GM06990 (cell line): Measurements from ENCODE around the gene CD86.

Source experiments
- DNase-seq: peaks from one replicate; pipeline ENCODE4 v3.0.0-alpha.2; 2011; ENCODE audit not compliant: insufficient read length; ENCODE audit errors: extremely low read depth
- H3K27me3 ChIP-seq: replicated peaks from 2 replicates; pipeline ENCODE4 v1.6.0; 2011; ENCODE audit warnings: low read length; ENCODE audit not compliant: control insufficient read depth, insufficient read depth
- H3K36me3 ChIP-seq: 2 replicates; pipeline ENCODE4 v1.5.1; 2011; ENCODE audit warnings: low read length; ENCODE audit not compliant: control insufficient read depth, insufficient read depth
- H3K4me3 ChIP-seq: replicated peaks from 2 replicates; pipeline ENCODE4 v1.5.1; 2011; ENCODE audit warnings: low read depth, mild to moderate bottlenecking, control low read depth, low read length
- TF ChIP-seq, protein P1 (sequence below): IDR thresholded peaks from 2 replicates; pipeline ENCODE4 v1.5.1; 2011; ENCODE audit warnings: low read length, control low read depth, mild to moderate bottlenecking, inconsistent platforms; ENCODE audit not compliant: insufficient read depth, poor library complexity, severe bottlenecking

The CD86 gene

DNA sequence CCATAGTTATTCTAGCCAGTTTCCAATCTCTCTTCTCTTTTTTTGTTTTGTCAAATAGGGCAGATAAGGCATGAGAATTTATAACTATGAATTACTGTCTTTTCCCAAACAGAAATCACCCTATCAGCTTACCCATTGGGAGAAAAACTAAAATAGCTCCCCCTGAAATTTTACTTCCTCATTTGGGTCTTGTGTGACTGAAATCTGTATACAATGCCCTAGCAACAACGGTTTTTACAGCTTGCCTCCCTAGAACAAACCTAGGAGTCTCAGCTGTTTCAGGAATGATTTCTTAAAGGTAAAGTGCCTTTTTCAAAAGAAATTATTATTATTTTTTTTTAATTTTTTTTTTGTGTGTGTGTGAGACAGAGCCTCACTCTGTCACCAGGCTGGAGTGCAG lies 56.8 kb downstream of the CD86 start:
- TF ChIP-seq, protein P1, sequence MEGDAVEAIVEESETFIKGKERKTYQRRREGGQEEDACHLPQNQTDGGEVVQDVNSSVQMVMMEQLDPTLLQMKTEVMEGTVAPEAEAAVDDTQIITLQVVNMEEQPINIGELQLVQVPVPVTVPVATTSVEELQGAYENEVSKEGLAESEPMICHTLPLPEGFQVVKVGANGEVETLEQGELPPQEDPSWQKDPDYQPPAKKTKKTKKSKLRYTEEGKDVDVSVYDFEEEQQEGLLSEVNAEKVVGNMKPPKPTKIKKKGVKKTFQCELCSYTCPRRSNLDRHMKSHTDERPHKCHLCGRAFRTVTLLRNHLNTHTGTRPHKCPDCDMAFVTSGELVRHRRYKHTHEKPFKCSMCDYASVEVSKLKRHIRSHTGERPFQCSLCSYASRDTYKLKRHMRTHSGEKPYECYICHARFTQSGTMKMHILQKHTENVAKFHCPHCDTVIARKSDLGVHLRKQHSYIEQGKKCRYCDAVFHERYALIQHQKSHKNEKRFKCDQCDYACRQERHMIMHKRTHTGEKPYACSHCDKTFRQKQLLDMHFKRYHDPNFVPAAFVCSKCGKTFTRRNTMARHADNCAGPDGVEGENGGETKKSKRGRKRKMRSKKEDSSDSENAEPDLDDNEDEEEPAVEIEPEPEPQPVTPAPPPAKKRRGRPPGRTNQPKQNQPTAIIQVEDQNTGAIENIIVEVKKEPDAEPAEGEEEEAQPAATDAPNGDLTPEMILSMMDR, result no peak
- H3K4me3 ChIP-seq, result no peak overlapping the region
- DNase-seq, result no peak
- H3K36me3 ChIP-seq, result no peaks in the 10 kb centered on the region
- H3K27me3 ChIP-seq, result no peaks in the 10 kb centered on the region

DNA sequence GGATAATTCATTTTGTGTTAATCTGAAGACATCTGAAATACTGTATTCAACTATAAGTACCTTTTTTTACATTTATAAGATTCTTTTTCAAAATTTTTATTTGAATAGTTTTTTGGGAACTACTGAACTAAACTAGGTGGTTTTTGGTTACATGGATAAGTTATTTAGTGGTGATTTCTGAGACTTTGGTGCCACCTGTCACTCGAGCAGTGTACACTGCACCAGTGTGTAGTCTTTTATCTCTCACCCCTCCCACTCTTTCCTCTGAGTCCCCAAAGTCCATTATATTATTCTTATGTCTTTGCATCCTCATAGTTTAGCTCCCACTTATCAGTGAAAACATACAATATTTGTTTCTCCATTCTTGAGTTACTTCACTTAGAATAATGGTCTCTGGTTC lies 57.6 kb downstream of the CD86 start:
- H3K36me3 ChIP-seq, result no peaks in the 10 kb centered on the region
- TF ChIP-seq, protein P1, result no peak
- H3K4me3 ChIP-seq, result no peak overlapping the region
- no peak for DNase-seq
- H3K27me3 ChIP-seq, result no peaks in the 10 kb centered on the region

DNA sequence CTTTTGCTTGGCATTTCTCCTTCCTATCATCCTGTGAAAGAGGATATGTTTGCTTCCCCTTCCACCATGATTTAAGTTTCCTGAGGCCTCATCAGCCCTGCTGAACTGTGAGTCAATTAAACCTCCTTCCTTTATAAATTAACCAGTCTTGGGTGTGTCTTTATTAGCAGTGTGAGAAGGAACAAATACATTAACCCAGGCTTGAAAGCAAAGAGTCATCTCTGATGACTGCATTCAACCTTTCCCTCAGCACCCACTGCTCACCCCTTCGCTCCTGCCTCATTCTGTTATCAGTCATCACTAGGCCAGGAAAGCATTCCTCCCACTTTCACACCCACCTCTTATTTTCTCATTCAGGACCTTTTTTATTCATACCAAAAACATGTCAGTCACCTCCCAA lies 68.7 kb downstream of the CD86 start:
- H3K27me3 ChIP-seq, result no peaks in the 10 kb centered on the region
- DNase-seq, result no peak
- TF ChIP-seq, protein P1, result no peak

DNA sequence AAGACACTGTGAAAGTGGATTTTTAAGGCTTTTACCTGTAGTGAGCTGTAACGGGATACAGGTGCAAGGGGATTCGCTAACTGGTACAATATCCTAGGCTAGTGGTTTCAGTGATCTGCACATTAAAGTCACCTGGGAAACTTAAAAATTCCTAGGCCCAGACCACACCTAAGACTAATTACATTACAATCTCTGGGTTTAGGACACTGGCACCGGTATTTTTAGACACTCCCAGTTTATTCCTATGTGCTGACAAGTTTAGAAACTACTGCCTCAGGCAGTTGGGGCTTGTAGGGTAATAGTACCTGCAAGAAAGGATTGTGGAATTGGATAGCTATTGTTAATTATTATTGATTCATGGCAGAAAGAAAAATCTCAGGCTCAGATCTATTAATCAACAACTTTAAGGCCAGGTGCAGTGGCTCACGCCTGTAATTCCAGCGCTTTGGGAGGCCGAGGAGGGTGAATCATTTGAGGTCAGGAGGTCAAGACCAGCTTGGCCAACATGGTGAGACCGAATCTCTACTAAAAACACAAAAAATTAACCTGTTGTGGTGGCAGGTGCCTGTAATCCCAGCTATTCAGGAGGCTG lies 77.9 kb downstream of the CD86 start:
- DNase-seq, result no peak
- Histone ChIP-seq H3K36me3 (no peaks in the 10 kb centered on the region), H3K27me3 (no peaks in the 10 kb centered on the region), H3K4me3 (no peak overlapping the region)
- TF ChIP-seq, protein P1, result no peak

More for the DNA sequence above, 68.7 kb downstream of the CD86 start:
- Histone ChIP-seq H3K36me3 (peaks cover 2% of the 10 kb centered on the region; the same call in 1 of the 2 replicates), H3K4me3 (no peak overlapping the region)

DNA sequence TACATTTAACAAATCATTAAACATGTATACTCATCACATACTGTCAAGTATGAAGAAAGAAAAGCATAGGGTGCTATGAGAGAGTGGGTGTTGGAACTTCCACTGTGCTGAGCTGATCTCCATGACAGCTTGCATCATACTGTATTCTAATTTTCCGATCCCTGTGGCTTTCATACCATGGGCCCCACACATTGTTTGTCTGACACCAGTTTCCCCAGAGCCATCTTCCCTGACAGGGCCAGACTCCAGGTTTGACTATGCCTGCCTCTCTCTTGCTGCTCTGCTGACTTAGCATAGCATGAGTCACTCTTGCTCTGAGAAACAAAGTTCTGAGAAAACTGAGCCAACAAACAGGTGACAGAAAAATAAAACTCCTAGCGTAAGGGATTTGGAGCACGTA lies 91.3 kb downstream of the CD86 start:
- Histone ChIP-seq H3K36me3 (no peaks in the 10 kb centered on the region), H3K27me3 (no peaks in the 10 kb centered on the region), H3K4me3 (no peak overlapping the region)
- TF ChIP-seq, protein P1, result no peak
- DNase-seq, result peak; percentile 18
